ENCODE data around the gene SCAMP2.

GRCh38 chr15:74827614-74828013 lies 45.6 kb downstream of the SCAMP2 start:
- TF ChIP-seq CTCF (IDR thresholded peaks at IDR 0.05; ENCODE audit: borderline replicate concordance, extremely low read depth, low read length, poor library complexity, severe bottlenecking), result no peak
- TF ChIP-seq EZH2 (IDR thresholded peaks at IDR 0.05; ENCODE audit: borderline replicate concordance, low read depth, low read length, severe bottlenecking), result no peak

All from DND-41 (cell line).